ENCODE data around the gene OSBPL9. TPM values are rescaled to one million over a fixed set of nuclear protein-coding genes. Genes with fewer than 3 reads are reported as not detected.

OSBPL9 gene
- total and polyA plus RNA-seq, 9 of the 15 experiments (the other 6 are each of a cell fraction or from before 2014, with no cell fraction given), result 43.9 to 217 (median 170) TPM

- TF ChIP-seq DPF2 (IDR thresholded peaks at IDR 0.05), result peak; percentile 95
- TF ChIP-seq PBX2 (CRISPR knock-in tag; IDR thresholded peaks at IDR 0.05; ENCODE audit: low read depth), result no peak; the same call in 1 of the 2 replicates
- peak; percentile 94 for TF ChIP-seq PBX2 (tag; conservative IDR thresholded peaks at IDR 0.05; ENCODE audit: low read depth)
- TF ChIP-seq HIVEP1 (CRISPR knock-in tag; IDR thresholded peaks at IDR 0.05), result no peak
- peak; percentile 53 to 73; a peak in 3 of 4 replicates for TF ChIP-seq KDM1A (IDR thresholded peaks at IDR 0.05)
- TF ChIP-seq ZBTB2 (IDR thresholded peaks at IDR 0.05), result 0 out of 2 replicates have a peak, but pooled peaks have one; percentile 45
- peak; percentile 91 for TF ChIP-seq EP300 (IDR thresholded peaks at IDR 0.05; ENCODE audit: low read length)
- TF ChIP-seq POLR2AphosphoS5 (IDR thresholded peaks at IDR 0.05; ENCODE audit: control insufficient read depth, insufficient read depth, low read depth, low read length), result peak; percentile 81
- peak; percentile 58 for TF ChIP-seq CXXC5 (CRISPR knock-in tag; IDR thresholded peaks at IDR 0.05)
- peak; percentile 74 for TF ChIP-seq NFIC (IDR thresholded peaks at IDR 0.05)
- no peak for TF ChIP-seq ERF (CRISPR knock-in tag; IDR thresholded peaks at IDR 0.05)
- TF ChIP-seq NBN (IDR thresholded peaks at IDR 0.05; ENCODE audit: low read depth), result 0 out of 2 replicates have a peak, but pooled peaks have one; percentile 16
- 0 out of 4 replicates have a peak, but pooled peaks of 1 of the 2 experiments have one; percentile 21 for TF ChIP-seq MNT (conservative IDR thresholded peaks at IDR 0.05)
- TF ChIP-seq SMARCA4 (IDR thresholded peaks at IDR 0.05), result peak; percentile 95
- TF ChIP-seq TBL1XR1 (IDR thresholded peaks at IDR 0.05; ENCODE audit: low read length in 2 of 2), result peak; percentile 23 to 41; a peak in 1 of 4 replicates
- TF ChIP-seq MEIS2 (IDR thresholded peaks at IDR 0.05; ENCODE audit: partially characterized antibody), result peak; percentile 98
- TF ChIP-seq THAP7 (CRISPR knock-in tag; IDR thresholded peaks at IDR 0.05), result no peak
- peak; percentile 90 for TF ChIP-seq PML (IDR thresholded peaks at IDR 0.05; ENCODE audit: low read length)
- TF ChIP-seq ZNF584 (CRISPR knock-in tag; IDR thresholded peaks at IDR 0.05; ENCODE audit: low read depth), result no peak
- peak; percentile 66; the same call in 1 of the 2 replicates for TF ChIP-seq CREB1 (IDR thresholded peaks at IDR 0.05)
- no peak for TF ChIP-seq CREB1 (CRISPR knock-in tag; IDR thresholded peaks at IDR 0.05)
- TF ChIP-seq ZNF561 (CRISPR knock-in tag; conservative IDR thresholded peaks at IDR 0.05), result no peak
- 0 out of 2 replicates have a peak, but pooled peaks have one; percentile 15 for TF ChIP-seq HDAC2 (IDR thresholded peaks at IDR 0.05)
- peak; percentile 94; the same call in 1 of the 2 replicates for TF ChIP-seq CC2D1A (IDR thresholded peaks at IDR 0.05)
- TF ChIP-seq TCF3 (CRISPR knock-in tag; IDR thresholded peaks at IDR 0.05), result peak; percentile 90
- peak; percentile 84; the same call in 1 of the 2 replicates for TF ChIP-seq SMARCC2 (IDR thresholded peaks at IDR 0.05; ENCODE audit: low read depth)
- TF ChIP-seq KLF16 (IDR thresholded peaks at IDR 0.05), result peak; percentile 39; the same call in 1 of the 2 replicates
Measured at GRCh38 chr1:51631747-51632146, 14.9 kb downstream of the OSBPL9 start (continued).
